RPMI8226 (cell line): Measurements from ENCODE around the gene FAM209A.
"Not testable (repeated sequence)": the region's sequence is repeated elsewhere in the genome, so short reads cannot be mapped to it uniquely, and the experiment has no call there.

Source experiments
- DNase-seq: peaks from one replicate; pipeline ENCODE4 v3.0.0-alpha.2; 2015

FAM209A gene, protein sequence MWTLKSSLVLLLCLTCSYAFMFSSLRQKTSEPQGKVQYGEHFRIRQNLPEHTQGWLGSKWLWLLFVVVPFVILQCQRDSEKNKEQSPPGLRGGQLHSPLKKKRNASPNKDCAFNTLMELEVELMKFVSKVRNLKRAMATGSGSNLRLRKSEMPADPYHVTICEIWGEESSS

DNA sequence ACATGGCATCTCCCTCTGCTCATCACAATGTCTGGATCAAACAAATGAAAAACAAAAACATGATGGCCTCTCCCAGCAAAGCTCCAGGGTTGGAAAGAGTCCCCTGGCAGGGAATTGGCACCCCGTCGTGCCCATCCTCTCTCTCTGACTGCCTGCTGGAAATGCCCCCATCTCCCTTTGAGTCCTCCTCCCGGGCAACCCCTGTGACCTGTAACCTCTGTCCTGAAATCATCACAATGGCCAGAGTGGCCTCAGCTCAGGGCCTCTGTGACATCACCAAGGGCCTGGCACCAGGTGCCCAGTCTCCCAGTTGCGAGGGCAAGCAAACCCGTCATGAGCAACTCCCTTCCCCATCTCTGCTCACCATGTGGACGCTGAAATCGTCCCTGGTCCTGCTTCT is at the start of gene FAM209A:
TSS of gene FAM209A (plus strand) at position 301 of the 400 bp plus-strand sequence. CDS start at position 366, 65 bp downstream.
- not testable (repeated sequence) for DNase-seq

DNA sequence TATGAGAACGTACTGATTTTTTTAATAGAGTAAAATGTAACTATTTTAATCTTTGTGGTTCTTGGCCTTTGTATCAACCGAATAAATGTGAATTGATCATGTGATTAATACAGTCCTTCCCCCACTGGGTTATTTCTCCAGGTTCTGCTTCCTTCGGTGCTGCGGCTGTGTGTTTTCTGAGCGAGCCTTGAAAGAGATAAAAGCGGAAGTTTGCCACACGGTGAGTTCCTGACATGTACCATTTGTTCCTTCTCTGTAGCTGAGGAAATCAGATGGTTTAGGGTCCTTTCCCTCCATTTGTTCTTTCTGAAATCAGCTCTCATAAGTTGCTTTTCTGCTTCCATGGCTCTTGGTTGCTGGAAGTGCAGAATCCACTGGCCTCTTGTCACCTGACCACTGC is 40.6 kb upstream of the FAM209A start:
- DNase-seq = no peak

DNA sequence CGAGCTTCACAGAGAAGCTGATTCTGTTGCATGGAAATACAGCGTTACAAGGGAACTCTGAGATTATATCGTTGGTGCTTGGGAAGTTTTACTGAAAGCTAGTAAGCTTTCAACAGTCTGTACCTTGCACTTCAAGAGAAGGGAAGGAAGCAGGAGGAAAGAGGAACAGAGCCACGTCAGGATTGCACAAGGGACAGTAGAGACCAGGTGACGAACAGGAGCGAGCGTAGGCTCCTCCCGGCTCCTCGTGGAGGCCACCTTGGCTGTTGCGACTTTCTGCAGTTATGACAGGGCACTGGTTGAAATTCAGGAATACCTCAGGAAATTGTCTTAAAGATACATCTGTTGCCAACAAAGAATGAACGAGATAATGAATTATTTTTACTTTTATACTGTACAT is 37.3 kb upstream of the FAM209A start:
- DNase-seq = no peak

DNA sequence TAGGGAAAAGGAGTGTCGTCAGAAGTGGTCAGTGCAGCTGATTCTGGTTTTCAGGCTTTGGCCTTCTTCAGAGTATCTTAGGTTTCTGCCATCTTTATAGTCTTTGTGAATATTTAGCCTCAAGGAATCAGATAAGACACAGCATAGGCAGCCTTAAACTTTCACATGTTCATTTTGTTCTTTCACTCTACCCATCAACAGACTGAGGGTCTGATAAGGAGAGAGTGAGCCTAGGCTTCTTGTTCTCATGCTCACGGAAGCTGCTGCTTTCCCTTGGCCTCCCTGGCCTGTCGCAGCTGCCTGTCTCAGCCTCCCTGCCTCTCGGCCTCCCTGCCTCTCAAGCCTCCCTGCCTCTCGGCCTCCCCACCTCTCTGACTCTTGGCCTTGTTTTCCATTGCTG is 36.0 kb upstream of the FAM209A start:
- no peak for DNase-seq

DNA sequence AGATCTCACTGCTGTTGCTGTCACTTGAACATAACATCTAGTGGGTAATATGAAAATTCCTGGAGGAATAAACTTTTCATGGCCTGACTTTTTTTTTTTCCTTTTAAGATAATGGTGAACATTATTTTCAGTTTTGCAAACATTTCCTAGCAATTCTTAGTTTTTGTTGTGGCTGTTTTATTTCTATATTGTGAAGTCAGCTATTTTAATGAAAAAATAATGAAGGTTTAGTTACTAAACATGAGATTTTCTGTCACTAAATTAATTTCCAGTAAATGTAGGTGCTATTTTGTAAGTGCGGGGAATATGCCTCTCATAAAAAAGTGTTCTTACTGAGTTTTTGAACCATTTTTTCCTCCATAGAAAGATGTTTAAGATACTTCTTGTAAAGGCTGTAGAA is 23.4 kb upstream of the FAM209A start:
- DNase-seq = no peak

DNA sequence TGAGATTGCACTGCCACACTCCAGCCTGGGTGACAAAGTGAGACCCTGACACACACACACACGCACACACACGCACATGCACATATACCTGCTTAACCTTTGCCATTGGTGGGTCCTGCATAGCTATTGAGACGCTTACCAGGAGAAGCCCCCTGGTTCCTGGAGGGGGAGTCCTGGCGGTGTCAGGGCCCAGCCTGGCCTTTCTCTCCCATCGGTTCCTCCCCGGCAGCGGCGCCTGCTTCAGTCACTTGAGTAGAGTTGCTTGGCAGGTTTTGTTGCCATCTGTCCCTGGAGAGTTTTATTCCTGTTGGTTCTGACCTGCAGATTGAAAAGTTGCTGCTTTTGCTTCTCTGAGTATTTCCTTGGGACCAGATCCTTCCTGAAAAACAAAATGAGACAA is 20.6 kb upstream of the FAM209A start:
- no peak for DNase-seq

DNA sequence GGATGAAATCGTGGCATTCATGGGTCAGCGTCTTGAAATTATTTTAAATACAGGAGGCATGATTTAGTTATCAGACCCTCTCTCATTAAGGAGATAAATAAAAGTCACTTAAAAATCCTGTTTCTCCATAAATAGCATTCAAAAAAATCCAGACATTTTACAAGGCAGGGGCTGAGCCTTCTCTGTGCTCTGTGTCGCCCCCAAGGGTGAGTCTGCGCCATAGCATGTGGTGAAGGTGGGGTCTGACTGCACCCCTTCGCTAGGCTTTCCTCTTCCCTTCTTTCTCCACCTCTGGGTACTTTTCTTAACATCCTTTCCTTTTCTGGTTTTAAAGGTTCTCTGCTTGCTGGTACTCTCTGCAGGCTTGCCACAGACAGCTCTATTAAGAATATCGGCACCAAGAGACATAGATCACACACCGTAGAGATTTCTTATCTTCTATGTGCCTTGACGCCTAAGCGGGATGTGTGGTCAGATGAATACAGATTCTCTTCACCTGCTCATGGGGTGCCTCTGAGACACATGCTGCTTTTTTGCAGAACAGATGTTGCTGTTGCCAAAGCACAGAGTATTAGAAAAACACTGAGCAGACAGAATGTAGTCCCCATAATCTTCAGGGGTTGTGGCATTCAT is 20.1 kb upstream of the FAM209A start:
- no peak for DNase-seq

DNA sequence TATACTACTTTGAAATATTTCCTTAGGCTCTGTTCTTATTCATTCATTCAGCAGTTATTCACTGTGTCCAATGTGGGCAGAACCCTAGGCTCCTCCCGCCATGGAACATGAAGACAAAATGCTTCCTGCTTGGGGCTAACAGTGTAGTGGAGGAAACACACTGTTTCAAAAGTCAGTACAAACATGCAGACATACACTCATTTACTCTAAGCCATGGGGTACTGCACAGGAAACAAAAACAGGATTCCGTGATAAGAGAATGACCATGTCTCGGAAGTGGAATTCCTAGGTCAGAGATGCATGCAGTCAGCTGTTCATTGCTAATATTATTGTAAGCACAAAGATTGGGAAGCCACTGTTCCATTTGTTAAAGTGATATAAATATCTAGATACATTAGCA is 18.4 kb upstream of the FAM209A start:
- DNase-seq = no peak

DNA sequence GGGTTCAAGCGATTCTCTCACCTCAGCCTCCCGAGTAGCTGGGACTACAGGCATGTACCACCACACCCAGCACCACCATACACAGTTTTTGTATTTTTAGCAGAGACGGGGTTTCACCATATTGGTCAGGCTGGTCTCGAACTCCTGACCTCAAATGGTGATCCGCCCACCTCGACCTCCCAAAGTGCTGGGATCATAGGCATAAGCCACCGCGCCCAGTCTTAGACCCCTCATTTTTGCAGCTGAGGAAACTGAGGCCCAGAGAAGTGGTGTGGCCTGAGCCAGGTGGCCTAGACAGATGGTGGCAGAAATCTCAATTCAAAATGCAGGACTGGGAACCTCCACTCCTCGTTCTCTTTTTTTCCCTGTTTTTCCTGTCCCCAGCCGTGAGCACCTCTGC is 12.6 kb upstream of the FAM209A start:
- DNase-seq = no peak

DNA sequence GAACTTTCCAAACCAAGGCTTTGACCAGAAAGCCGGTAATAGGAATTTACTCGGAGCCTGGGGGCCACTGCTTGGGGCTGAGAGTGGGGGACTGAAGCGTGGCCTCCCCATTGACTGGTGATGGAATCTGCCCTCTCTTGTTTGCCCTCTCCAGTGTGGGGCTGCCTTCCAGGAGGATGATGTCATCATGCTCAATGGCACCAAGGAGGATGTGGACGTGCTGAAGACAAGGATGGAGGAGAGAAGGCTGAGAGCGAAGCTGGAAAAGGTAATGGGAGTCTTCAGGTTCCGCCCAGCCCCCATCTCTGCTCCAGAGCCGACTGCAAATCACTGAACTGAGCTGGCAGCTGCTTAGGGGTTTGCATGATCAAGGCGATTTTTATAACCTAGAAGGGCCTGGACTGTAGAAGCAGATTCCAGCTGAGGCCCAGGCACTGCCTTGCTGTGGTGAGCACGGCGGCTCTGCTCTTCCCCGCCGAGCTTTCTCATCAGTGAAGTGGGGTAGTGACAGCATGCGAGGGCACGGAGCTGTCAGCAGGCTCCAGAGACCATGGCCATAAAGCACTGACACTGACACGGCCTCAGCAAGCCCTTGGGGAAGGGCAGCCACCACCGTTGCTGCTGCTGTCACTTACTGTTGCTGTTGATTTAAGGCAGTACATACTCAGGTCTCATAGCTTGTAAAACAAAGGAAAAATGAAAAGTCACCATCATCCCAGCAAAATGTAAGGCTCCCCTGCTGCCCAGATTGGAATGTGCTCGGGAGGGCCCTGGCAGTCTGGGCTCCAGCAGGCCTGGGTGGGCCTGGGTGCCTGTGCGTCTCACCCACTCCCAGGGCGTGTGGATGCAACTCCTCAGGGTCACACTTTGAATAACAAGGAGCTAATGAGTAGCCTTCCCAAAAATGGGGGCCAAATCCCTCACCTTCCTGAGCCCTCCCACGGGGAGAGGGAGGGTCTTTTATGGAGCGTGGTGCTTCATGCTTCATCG is 11.1 kb upstream of the FAM209A start:
- DNase-seq = no peak

DNA sequence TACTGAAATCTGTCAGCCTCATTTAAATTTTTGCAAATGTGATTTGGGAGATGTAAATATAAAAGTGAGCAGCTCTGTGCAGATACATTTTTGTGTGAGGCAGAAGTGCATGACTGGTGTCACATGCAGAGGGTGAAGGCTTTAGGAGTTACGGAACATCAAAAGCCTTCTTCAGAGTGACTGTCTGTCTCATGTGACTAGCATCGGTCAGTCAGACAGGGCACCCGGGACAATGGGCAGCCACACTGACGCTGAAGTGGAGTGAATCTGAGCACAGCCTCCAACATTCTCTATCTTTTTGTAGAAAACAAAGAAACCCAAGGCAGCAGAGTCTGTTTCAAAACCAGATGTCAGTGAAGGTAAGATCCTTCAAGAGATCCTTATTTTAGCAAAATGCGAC is 7.9 kb upstream of the FAM209A start:
- no peak for DNase-seq

DNA sequence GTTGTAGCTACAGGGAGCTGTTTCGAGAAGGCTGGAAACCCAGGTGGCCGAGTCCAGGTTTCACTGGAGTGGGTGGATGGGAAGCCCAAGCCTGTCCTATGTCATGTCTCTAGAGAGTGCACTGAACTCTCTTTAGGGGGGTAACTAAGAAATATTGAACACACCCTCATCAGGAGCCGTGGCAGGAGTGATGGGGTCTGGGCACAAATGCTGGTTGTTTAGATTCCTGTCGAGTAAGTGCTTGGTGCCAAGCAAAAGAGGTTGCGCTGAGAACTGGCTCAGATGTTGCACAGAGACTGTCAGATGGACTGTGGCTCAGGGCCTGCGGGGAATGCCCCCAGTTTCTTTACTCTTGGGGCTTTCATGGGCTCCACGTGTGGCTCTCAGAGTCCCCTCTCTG is 7.3 kb upstream of the FAM209A start:
- no peak for DNase-seq

DNA sequence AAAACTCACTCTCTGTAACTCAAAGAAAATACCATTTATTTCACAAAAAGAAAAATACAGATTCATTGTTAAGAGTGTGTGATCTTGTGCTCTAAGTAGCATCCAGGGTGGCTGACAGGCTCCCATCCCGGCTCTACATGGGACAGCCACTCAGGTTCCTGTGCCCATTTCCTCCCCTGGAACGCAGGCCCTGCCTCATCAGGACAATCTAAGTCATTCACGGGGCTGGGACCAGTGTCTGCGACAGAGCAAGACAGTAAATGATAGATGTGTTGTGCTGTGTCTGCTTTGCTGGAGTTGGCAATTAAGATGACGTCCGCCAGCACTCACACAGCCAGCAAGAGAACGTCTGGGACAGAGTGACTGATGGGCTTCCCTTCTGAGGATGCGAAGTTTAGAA is 6.9 kb upstream of the FAM209A start:
- no peak for DNase-seq

DNA sequence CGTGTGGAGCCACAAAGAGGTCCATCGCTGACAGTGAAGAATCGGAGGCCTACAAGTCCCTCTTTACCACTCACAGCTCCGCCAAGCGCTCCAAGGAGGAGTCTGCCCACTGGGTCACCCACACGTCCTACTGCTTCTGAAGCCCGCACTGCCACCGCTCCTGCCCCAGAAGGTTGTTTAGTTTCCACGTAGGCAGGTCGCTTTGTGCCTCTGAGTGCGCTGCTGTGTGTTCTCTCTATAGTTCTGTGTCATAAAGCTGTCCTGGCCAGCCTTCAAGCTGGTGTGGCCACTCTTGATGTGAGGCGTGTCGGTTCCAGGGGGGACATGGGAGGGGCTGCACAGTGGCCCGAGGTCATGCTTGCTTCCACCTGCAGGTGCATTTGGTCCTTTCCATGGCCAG is 6.4 kb upstream of the FAM209A start:
- no peak for DNase-seq

DNA sequence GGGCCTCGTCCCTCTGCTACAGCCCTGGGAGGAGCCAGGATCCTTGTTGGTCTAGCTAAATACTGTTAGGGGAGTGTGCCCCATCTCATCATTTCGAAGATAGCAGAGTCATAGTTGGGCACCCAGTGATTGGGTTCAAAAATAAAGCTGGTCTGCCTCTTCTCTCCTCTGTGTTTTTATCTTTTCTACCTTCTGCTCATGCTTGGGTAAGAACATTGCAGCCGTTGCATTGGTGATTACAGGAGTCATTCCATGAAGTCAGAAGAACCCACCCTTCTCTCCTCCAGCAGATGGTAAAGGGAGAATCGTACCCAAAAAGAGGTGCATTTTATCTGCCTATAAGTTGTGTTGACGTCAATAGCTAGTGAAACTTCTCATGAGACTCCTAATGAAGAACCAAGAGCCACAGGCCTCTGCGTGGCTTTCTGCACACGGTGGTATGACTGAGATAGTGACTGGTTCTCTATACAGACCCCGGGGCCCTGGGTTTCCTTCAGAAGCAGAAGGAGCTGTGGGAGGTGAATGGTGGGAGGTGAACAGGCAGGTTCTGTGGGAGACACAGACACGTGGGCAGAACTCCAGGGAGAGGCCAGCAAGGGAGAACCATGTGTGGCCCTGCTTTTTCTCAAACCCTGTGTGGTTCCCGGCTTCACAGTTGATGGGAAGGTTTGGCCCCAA is 5.7 kb upstream of the FAM209A start:
- DNase-seq = no peak

DNA sequence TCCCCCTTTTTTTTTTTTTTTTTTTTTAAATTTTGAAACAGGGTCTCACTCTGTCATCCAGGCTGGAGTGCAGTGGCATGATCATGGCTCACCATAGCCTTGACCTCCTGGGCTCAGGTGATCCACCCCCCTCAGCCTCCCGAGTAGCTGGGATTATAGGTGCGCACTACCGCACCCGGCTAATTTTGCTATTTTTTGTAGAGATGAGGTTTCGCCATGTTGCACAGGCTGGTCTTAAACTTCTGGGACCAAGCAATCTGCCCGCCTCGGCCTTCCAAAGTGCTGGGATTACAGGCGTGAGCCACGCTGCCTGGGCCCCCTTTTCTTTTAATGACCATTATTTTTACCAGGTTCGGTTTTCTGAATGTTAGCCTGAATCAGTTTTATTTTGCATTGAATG is 5.0 kb upstream of the FAM209A start:
- no peak for DNase-seq

DNA sequence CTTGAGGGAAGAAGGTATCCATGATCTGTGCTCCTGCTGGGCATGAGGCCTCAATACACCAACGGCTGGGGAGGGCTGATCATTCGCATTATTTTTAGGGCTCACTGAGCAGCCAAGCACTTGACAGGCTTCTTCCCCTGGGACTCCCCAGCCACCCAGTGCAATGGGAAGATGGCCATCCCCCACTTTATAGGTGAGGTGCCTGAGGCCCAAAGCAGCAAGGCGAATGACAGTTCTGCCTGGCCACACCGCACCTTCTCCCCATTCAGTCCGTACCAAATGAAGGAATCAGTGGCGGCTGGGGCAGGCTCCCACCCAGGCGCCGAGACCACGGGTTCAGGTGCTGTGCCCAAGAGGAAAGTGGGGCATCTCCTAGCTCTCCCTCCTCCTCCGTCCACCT is 4.4 kb upstream of the FAM209A start:
- DNase-seq = no peak

DNA sequence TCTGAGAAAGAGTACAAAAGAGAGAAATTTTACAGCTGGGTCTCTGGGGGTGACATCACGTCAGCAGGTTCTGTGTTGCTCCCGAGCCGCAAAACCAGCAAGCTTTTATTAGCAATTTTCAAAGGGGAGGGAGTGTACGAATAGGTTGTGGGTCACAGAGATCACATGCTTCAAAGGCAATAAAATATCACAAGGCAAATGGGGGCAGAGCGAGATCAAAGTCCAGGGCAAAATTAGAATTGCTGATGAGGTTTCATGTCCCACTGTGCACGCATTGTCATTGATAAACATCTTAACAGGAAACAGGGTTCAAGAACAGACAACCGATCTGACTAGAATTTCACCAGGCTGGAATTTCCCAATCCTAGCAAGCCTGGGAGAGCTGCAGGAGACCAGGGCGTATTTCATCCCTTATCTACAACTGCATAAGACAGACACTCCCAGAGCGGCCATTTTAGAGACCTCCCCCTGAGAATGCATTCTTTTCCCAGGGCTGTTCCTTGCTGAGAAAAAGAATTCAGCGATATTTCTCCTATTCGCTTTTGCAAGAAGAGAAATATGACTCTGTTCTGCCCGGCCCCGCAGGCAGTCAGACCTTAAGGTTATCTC is 3.7 kb upstream of the FAM209A start:
- not testable (repeated sequence) for DNase-seq

DNA sequence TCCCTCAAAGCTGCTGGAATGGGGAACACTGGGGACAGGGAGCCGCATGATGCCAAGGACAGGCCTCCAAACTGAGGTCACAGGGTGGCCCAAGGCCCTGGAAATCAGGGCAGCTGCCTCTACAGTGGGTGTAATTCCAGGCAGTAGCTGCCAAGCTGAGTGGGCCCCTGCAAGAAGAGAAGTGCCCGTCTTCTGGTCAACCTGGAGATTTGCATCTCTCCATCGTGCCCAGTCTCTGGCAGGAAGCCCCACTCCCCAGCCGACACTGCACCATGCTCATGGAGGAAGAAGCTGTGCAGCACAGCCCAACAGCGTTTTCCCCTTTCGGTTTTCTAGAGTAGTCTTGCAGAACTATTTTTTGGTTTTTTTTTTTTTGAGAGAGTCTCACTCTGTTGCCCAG is 2.2 kb upstream of the FAM209A start:
- no peak for DNase-seq

DNA sequence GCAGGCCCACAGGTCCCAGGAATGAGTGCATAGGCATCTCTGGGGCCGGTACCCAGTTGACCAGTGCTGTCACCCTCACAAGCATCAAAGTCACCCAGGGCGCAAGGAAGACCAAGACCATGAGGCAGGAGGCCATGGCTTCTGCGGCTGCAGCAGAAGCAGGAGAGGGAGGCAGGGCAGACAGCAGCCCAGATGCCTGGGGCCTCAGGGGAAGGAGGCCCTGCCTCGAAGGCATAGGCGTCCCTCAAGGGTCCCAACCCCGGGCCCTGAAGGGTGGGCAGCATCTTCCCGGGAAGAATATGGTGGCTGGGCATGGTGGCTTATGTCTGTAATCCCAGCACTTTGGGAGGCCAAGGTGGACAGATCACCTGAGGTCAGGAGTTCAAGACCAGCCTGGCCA is 3.0 kb downstream of the FAM209A start:
- no peak for DNase-seq

DNA sequence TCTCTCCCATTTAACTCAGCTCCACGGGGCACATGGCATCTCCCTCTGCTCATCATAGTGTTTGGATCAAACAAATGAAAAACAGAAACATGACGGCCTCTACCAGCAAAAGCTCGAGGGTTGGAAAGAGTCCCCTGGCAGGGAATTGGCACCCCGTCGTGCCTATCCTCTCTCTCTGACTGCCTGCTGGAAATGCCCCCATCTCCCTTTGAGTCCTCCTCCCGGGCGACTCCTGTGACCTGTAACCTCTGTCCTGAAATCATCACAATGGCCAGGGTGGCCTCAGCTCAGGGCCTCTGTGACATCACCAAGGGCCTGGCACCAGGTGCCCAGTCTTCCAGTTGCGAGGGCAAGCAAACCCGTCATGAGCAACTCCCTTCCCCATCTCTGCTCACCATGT is 8.4 kb downstream of the FAM209A start, which contains the start of gene FAM209B:
TSS of gene FAM209B (plus strand) at position 301 of the 400 bp plus-strand sequence. CDS start at position 397, 96 bp downstream.
- DNase-seq = not testable (repeated sequence)

DNA sequence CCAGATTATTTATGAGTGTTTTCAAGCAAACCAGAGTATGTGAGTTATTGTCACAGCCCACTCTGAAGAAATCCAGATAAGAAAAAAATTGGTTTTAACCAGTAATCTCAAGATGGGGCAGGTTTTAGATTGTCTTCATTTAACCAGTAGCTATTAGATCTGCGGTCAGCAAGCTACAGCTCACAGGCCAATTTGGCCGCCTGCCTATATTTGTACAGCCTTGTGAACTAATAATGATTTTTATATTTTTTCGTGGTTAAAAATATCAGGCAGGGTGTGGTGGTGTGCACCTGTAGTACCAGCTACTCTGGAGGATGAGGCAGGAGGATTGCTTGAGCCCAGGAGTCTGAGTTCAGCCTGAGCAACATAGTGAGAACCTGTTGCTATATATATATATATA is 13.5 kb downstream of the FAM209A start:
- peak; percentile 19 for DNase-seq

DNA sequence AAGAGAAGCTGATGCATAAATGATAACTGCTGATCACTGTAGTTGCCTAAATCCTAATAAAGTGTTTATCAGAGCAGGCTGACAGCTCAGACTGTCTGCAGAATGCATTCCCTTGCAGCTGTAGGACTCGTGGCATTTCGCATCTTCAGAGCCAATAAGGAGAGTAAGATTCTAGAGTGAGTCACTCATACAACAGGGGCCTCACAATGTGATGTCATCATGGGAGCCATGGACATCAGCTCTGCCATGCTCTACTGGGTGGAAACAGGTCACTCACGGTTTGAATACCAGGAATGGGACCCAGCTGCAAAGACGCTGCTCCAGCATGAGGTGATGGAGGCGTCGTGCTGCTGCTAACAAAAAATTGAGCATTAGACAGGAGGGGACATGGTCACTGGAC is 15.9 kb downstream of the FAM209A start:
- no peak for DNase-seq
